Activated CD4-positive, alpha-beta T cell treated with anti-CD3 and anti-CD28 coated beads, Interleukin-2, amount 50 U/mL, for 24 hours (primary cell): ENCODE data around the gene ABCA12.

Source experiments
- DNase-seq, 2 donors: peaks; one replicate each; pipeline ENCODE4 v3.0.0-alpha.2; 2020; ENCODE audit warnings: low read depth in 1 of 2, low spot score in 1 of 2

The ABCA12 gene

DNA sequence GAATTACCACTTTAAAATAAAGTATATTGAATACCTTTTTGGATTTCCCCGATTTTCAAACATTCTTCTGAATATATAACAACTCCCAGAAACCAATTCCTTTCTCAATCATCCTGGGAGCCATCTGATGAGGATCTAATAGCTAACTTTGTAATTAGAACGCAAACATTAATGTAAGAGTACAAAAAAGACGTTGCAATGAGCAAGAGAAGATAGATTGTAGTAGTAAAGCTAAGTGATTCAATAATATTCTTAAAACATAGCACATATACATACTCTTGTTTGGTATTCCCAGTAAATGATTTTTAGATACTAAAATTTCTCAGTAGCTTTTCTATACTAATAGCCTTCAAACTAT is 1.1 kb downstream of the ABCA12 start:
- DNase-seq = no peak

DNA sequence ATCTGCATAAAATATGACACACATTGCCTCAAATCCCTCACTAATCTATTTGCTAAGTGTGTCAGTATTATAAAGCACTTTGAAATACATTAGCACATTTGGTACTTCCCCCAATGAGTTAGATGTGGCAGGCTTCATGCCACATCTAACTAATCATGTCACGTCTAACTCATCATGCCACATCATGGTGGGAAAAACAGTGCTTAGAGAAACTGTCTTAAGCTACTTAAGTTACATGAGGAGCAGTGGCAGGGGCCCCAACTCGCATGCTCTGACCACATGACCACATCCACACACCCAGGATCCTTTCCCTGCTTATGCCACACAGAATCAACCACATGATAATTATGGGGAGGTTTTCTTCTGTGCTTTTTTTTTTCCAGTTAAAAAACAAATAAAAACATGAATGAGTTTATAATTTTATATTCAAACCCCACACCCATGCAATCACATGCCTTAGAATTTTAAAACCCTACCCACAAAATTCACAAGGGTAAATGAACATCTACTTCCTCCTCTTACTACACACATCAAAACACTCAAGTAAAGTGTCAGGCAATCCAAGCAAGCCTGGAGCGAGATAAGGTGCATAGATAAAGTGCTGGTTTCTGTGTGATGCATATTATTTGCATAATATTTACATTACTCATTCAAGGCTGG is 1.6 kb downstream of the ABCA12 start:
- DNase-seq = no peak

DNA sequence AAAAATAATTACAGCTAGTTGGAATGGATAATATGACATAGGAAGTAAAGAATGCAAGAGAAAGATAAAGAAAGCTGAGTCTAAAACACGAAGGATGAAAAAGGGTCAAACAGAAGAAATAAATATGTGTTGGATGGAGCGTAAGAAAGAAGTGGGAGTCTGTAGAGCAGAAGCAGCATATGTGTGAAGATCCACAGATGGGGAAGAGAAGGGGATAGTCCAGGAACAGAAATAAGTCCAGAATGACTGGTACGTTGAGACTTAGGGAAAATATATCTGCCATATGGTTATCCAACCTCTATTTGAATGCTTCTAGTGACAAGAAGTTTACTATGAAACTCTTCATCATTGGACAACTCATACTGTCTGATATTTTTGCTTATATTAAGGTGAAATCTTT is 18.0 kb downstream of the ABCA12 start:
- DNase-seq = no peak

DNA sequence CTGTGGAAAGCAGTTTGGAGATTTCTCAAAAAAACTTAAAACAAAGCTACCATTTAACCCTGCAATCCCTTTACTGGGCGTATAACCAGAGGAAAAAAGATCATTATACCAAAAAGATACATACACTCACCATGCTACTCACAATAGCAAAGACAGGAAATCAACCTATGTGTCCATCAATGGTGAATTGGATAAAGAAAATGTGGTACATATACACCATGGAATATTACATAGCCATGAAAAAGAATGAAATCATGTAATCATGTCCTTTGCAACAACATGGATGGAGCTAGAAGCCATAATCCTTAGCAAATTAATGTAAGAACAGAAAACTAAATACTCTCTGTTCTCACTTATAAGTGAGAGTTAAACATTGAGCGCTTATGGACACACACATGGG is 18.6 kb downstream of the ABCA12 start:
- no peak for DNase-seq

DNA sequence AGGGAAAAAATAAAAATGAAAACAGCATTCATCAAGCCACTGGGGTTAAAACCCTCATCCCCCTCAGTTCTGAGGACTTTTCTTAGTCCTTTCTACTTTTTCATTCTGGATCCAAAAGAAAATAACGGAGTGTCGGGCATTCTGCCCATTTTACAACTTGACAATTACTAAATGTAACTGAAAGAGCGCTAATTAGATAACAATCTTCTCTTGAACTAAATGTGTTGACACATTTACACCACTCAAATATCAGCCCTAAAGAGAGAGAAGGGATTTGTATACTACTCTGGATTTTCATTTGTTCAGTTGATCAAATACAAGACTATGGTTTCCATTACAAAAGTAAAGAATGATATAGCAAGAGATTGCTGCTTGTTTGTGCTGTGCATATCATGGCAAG is 27.5 kb downstream of the ABCA12 start:
- DNase-seq = no peak

DNA sequence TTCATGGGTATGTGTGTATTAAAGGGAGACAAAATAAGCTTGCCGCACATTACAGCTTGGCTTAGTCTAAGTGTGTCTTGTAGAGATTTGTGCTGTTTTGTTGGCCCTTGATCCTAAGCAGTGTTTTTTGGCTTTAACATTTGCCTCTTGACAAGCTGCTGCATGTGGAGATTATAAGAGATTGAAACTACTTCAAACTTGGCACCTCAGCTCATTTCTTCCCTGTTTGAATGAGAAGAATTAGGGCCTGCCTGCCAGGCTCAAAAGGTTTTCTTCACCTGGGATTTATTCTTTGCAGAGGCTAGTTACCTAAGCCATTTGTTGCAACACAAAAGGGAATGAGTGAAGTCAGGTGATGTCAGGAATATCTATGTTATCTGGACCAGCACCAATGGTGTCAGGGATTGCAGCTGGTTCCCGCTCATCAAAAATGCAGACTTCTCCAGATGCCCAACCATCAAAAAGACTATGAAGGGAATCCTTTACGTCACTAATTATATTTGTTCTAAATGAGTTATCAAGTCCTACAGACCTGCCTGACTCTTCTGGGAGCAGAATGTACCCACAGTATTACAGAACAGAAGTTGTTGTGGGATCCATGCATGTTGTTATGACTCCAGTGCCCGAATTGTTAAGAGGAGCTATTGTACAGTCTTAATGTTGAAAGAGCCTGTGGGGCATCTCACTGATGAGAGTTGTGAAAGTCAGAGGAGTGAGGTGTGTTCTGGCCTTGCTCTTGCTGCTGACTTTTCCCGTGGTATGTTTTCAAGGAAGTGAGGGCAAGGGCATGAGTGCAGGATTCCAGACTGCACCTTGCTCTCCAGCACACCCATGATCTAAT is 31.0 kb downstream of the ABCA12 start:
- DNase-seq = no peak

DNA sequence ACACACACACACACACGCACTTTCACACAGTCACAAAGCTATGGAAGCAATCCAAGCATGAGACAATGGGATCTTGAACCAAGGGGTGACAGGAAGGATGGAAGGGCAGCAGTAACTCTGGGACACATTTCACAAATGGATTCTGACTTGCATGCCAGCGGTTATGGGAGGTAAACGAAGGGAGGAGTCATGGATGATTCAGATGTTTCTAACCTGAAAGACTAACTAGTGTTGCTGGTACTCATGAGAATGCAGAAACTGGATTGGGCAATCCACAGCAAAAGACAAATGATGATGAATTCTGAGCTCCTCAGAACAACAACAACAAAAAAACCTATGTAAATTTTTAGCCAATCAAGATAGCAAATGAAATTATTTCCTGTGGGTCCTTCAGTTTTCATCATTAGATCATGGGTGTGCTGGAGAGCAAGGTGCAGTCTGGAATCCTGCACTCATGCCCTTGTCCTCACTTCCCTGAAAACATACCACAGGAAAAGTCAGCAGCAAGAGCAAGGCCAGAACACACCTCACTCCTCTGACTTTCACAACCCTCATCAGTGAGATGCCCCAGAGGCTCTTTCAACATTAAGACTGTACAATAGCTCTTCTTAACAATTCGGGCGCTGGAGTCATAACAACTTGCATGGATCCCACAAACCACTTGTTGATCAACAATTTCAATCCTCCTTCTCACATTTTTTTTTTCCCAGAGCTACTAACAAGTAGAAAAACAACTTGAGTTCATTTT is 32.6 kb downstream of the ABCA12 start:
- no peak for DNase-seq

DNA sequence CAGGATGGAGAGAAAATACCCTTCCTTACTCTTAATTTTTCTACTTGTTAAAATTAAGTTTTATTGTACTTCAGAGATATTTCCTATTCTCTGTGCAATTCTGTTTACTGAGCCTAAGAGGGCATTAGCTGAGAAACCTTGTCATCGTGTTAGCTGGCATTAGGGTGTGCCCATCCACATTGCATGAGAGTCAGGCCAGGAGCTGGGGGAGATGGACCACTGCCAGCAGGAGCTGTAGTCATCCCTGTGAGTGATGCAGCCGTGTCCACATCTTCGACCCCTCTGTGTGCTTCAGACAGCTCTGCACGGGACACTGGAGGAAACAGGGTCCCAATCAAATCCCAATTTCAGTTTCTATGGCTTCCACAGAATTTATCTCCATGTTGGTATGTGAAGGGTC is 34.2 kb downstream of the ABCA12 start:
- DNase-seq = no peak

DNA sequence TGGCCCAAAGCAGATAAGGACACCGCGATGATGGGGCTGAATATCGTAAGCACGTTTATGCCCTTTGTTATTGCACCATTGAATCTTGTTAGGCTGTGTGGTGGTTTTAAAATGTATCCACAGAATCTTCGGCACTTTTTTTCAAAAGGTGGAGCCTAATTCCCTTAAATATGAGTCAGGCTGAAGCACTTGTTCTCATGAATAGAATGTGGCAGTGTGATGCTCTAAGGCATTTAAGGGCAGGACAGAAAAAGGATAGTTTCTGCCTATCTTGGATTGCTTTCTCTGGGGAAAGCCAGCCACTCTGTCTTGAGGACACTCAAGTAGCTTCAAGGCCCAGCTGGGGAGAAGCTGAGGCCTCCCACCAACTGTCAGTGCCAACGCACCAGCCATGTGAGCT is 39.6 kb downstream of the ABCA12 start:
- no peak for DNase-seq

DNA sequence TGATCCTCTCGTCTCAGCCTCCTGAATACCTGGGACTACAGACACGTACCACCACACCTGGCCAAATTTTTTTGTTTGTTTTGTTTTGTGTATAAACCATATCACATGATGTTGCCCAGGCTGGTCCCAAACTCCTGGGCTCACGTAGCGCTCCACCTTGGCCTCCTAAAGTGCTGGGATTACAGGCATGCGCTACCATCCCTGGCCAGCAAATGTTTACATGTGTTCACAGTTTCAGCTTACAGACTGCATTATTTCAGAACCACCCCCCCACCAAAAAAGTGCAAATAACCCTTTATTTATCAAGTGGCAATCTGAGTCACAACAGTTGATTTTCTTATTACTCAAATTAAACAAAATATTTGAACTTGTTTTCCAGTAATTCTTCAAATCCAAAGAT is 54.3 kb downstream of the ABCA12 start:
- no peak for DNase-seq

DNA sequence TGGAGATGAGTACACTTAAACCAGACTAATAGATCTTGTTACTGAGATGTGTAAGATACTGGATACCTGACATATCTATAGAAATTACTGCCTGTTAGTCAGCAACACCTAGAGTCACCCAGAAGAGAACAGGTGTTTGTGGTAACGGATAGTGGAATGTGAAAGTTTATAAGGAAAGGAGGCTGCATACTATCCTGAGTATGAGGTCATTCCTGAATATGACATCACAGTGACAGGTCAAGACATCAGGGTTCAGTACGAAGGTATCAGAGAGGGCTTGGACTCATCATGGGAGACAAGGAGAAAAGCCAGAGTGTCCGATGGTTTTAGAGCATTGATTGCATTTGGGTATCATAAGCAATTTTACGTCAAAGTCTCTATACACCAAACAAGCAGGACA is 55.3 kb downstream of the ABCA12 start:
- DNase-seq = no peak

DNA sequence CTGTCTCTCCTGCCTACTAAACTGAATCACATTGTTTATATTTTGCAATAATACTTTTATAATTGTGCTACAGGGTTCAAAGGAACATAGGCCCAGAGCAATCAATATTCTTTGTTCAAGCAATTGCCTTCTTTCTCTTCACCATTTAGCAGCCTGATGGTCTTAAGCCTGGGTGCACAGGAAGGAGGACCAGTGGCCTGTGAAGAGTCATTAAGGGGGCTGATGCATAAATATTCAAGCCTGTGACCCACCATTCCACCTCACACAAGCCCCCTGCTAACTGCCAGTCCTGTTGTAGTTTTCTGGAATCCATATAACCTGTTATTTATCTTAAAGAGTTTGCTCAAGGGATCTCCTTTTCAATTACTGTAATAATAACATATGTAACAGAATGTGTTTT is 56.0 kb downstream of the ABCA12 start:
- DNase-seq = no peak

DNA sequence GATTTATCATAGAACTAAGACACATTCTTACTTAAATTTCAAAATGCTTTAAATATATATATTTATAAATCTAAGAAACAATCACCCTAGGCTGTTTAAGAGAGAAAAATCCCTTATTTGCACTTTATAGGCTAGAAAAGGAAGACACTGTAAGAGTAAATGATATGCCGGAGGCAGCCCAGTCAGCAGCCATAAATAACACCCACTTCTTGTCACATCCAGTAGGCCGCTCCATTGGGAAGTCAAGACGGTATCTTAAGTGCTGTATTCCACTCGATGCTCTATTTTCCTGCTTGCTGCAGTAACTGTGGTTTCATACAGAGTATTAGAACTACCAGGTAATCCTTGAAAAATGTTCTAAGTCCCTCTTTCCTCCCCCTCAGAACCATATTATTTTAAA is 57.9 kb downstream of the ABCA12 start:
- no peak for DNase-seq

DNA sequence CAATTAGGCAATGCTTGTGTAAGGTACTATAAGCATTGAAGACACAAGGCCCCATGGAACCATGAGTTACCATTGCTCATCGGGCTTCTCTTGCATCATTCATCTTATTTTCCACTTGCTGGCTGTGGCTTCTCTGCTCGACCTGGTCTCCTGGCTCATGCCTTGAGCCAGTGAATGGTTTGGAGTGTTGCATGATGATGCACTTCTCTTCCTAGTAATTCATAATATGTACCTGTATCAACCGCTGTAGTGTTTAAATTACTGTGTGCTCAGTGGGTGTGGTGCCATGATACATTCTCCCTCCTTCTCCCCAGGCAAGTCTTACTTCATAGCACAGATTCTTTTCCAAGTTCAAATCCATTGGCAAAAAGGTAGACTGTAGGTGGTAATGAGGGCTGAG is 66.8 kb downstream of the ABCA12 start:
- DNase-seq = no peak

DNA sequence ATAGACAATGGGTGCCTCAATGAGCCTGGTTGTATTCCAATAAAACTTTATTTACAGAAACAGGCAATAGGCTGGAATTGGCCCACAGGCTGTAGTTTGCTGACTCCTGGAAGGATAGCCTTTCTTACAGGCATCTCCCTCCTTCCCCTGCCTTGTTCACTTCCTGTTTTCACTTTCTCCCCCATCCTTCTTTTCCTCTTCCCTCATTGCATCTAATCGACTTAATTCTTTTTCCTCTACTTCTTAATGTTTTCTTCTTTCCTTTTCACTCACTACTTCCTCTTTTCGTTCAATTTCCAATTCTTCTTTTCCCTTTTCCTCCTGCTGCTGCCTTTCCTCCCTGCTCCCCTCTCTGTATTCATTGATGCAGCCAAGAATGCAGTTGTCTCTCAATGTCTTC is 70.0 kb downstream of the ABCA12 start:
- DNase-seq = no peak

DNA sequence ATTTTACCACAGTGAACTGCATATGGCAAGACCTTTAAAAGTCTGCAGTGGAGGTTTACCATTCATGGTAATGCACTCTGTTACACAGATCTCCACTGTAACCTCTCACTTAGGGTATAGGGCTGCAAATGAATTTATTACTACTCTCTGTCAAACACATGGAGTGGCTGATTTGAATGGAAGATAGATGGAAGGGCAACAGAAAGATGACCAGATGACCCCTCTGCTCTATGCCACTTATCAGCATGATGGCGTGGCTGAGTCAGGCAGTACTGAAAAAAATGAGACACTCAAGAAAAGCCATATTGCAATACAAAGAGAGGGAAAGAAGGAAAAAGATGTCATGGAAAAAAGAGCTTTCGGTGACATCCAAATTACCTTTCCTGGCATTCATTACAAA is 72.3 kb downstream of the ABCA12 start:
- DNase-seq = no peak

DNA sequence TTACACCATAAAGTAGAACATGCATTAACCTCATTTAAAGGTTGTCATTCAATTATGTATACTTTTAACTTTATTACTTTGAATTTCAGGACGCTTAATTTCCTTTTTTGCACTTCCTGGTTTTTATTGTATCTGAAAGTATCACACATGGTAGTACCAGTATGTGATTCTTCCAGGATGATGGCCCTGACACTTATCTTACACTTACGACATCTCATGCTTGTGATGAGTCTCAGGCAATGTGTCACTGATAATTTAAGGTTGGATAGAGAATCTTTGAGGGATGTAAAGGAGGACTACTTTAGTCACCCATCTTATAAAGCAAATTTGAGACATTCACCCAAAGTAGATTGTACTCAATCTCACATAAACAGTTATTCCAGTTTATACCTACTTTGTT is 74.9 kb downstream of the ABCA12 start:
- no peak for DNase-seq

DNA sequence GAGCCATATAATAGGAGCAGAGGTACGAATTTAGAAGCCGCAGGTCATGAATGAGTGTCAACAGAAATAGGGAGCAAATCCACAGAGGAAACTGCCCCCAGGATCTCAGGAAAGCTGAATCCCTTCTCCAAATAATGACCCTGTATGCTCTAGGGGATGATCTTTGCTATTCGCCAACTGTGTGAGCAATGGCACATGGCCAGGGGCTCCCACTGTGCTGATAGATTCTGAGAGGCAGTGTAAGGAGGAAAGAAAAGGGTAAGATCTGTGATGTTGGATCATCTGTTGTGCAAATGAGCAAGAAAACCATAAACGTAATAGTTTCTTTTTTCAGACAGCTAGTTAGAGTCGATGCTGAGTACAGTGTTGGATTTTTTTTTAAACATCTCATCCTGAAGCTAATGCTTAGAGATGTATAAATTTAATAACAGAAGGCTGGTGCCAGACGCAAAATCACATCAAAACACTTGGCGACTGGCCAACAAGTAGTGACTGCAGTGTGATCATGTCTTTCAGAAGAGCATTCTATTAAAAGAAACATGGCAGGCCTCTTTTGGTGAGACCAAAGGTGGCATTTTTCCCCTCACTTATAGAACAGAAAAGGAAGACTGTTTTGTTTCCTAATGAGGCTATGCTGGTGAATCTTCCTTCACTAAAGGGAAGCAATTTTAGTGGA is 77.4 kb downstream of the ABCA12 start:
- DNase-seq = no peak

DNA sequence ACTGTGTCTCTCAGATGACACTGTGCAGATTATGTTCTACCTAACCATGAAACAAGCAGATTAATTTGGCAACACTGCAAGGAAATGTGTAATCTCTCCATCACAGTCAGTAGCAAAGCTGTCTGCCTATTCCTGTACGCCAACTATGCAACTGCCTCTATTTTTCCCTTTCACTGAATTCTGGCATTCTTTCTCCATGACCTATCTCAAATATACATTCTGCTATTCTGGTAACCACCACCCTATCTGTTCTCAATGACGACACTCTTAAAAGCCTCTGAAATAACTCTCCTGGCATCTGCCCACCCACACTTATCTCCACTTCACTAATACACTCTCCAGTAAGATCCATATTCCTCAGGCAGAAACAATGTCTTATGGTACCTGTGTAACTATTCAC is 78.7 kb downstream of the ABCA12 start:
- no peak for DNase-seq

DNA sequence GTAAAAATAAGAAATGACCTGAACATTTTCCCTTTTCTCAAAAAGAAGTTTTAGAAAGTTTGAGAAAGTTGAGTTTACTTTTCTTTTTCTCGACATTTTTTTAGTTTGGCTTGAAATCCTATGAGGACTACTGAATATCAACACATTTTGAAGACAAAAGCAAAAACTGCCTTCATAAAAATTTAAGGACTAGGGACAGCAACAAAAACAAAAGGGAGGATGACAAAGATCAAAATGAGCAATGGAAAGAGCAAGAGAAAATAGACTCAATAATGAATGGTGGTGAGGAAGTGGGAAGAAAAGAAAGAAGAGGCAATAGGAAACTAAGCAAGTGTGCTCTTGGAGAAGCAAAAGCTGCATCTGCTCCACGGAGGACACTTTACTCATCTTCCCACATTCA is 82.5 kb downstream of the ABCA12 start:
- no peak for DNase-seq

DNA sequence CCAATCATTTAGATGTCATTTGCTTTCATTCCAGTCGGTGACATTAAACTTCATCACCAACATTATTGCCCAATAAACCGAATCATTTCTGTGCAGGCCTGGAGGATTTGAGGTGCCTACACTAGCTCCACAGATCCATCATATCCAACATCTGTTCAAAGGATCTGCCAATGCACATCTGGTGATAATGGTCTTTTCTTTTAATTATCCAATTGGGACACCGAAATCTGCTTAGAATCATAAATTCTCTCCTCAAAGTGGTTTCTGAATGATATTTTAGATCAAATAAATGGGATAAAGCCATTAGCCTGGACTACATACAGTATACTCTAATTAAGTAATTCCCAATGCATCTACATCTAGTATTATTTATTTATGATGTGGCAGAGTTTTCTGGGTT is 85.6 kb downstream of the ABCA12 start:
- no peak for DNase-seq

DNA sequence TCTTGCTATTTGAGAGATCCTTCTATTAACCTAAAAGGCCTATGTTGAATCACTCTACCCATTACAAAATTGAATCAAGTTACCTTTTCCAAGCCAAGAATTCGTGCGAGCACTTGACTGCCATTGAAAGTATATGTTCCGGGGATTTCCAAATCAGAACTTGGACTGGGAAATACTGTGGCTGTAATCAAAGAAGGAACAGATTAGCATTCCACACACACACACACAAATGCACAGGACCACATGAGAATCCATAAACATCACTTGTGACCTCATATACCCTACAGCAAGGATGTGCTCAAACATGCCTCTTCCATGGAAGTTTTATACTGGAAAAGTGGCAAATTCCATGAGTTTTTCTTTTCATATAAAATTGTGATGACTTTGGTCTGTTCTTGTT is 86.0 kb downstream of the ABCA12 start:
- DNase-seq = no peak
